GM19452 (cell line): ENCODE data around the gene DRD3.

Source experiments
- ATAC-seq: cut with Tn5 transposase; IDR thresholded peaks from one replicate; pipeline ENCODE4 v1.9.1; 2021; ENCODE audit not compliant: unreplicated experiment

Gene DRD3

GRCh38 chr3:114122027-114122709 is 56.7 kb downstream of the DRD3 start:
- no peak for ATAC-seq

- no peak for ATAC-seq
Observed at GRCh38 chr3:114120211-114120610, 58.6 kb downstream of the DRD3 start.

GRCh38 chr3:114119776-114120175 is 59.1 kb downstream of the DRD3 start:
- ATAC-seq = no peak

GRCh38 chr3:114115143-114115542 is 63.7 kb downstream of the DRD3 start:
- ATAC-seq = no peak

GRCh38 chr3:114114719-114115118 is 64.1 kb downstream of the DRD3 start:
- no peak for ATAC-seq

GRCh38 chr3:114112696-114113095 is 66.2 kb downstream of the DRD3 start:
- no peak for ATAC-seq

- ATAC-seq = no peak
Observed at GRCh38 chr3:114111060-114111770, 67.6 kb downstream of the DRD3 start.

- no peak for ATAC-seq
Observed at GRCh38 chr3:114110439-114110838, 68.4 kb downstream of the DRD3 start.

- no peak for ATAC-seq
Observed at GRCh38 chr3:114108137-114108536, 70.7 kb downstream of the DRD3 start.

- no peak for ATAC-seq
Observed at GRCh38 chr3:114104414-114104813, 74.4 kb downstream of the DRD3 start.

GRCh38 chr3:114103858-114104257 is 75.0 kb downstream of the DRD3 start:
- ATAC-seq = no peak

- no peak for ATAC-seq
Observed at GRCh38 chr3:114103181-114103580, 75.7 kb downstream of the DRD3 start.

- no peak for ATAC-seq
Observed at GRCh38 chr3:114101101-114101500, 77.8 kb downstream of the DRD3 start.

GRCh38 chr3:114095796-114096195 is 83.1 kb downstream of the DRD3 start:
- no peak for ATAC-seq

GRCh38 chr3:114093596-114093995 is 85.3 kb downstream of the DRD3 start:
- ATAC-seq = no peak

GRCh38 chr3:114093016-114093380 is 85.9 kb downstream of the DRD3 start:
- ATAC-seq = no peak

GRCh38 chr3:114092151-114093015 is 86.5 kb downstream of the DRD3 start:
- ATAC-seq = no peak

GRCh38 chr3:114089675-114090074 is 89.2 kb downstream of the DRD3 start:
- ATAC-seq = peak; percentile 57

- no peak for ATAC-seq
Observed at GRCh38 chr3:114086356-114086755, 92.5 kb downstream of the DRD3 start.

GRCh38 chr3:114083112-114083511 is 95.7 kb downstream of the DRD3 start:
- ATAC-seq = no peak

- no peak for ATAC-seq
Observed at GRCh38 chr3:114081037-114081436, 97.8 kb downstream of the DRD3 start.

- no peak for ATAC-seq
Observed at GRCh38 chr3:114080201-114080600, 98.7 kb downstream of the DRD3 start.
